A549 (cell line): ENCODE results near the gene CMTR1. TPM values are rescaled to one million over a fixed set of nuclear protein-coding genes. Genes with fewer than 3 reads are reported as not detected.

ENCODE experiments used
- ATAC-seq, 2 experiments: fragments of 200-7000 bp in 1 of 2; fragments of >200 bp in 1 of 2; cut with Nextera tagmentation in 1 of 2; cut with Tn5 transposase in 1 of 2; 3 replicates each; pipeline versions ENCODE4 v1.8.0 to v1.9.1; 2018 to 2020; ENCODE audit warnings: mild to moderate bottlenecking in 1 of 2, moderate library complexity in 1 of 2
- CTCF ChIA-PET: fragments of 300-600 bp; sonication (Branson Sonifier 250); formaldehyde crosslinking; extraction: SDS; loops from one replicate; lab custom pipeline; 2021; ENCODE audit warnings: antibody characterized with exemption, inconsistent platforms; lab: Yijun Ruan, JAX
- POLR2A ChIA-PET: fragments of 350-600 bp; formaldehyde crosslinking; extraction: SDS; loops from one replicate; lab custom pipeline; 2021; ENCODE audit warnings: antibody characterized with exemption, inconsistent platforms; lab: Yijun Ruan, JAX
- DNase-seq, 2 experiments: peaks; one replicate each; pipeline versions ENCODE4 v3.0.0 to v3.0.0-alpha.2; 2011 to 2016; ENCODE audit warnings: low read depth in 1 of 2, low spot score in 1 of 2
- FAIRE-seq: peaks from 2 replicates; lab custom pipeline; 2011; peaks lifted over from hg19 to GRCh38; lab: Jason Lieb, UNC
- H3K27ac ChIP-seq, 2 experiments: fragments of >200 bp; sonication (Bioruptor Twin); formaldehyde crosslinking; 3 replicates each; pipeline ENCODE4 v1.5.1; 2016 to 2017
- H3K4me1 ChIP-seq: fragments of >200 bp; sonication (Bioruptor Twin); formaldehyde crosslinking; 3 replicates; pipeline ENCODE4 v1.6.1; 2016
- H3K4me2 ChIP-seq: fragments of >200 bp; sonication (Bioruptor Twin); formaldehyde crosslinking; 3 replicates; pipeline ENCODE4 v1.6.1; 2016
- H3K4me3 ChIP-seq: fragments of >200 bp; sonication (Bioruptor Twin); formaldehyde crosslinking; 3 replicates; pipeline ENCODE4 v1.5.1; 2016
- H3K9me3 ChIP-seq: fragments of >200 bp; sonication (Bioruptor Twin); formaldehyde crosslinking; 3 replicates; pipeline ENCODE4 v1.6.1; 2016
- CHD4 ChIP-seq: fragments of 200-600 bp; sonication (generic); IDR thresholded peaks from 2 replicates; pipeline ENCODE4 v1.6.1; 2016; ENCODE audit warnings: antibody characterized with exemption, mild to moderate bottlenecking, borderline replicate concordance
- E2F6 ChIP-seq: IDR thresholded peaks from 2 replicates; pipeline ENCODE4 v1.6.1; 2012; ENCODE audit warnings: low read depth, borderline replicate concordance
- EHF ChIP-seq: fragments of 250-450 bp; sonication (Bioruptor Pico); IDR thresholded peaks from 2 replicates; pipeline ENCODE4 v1.5.0; 2020; ENCODE audit warnings: mild to moderate bottlenecking
- ELK1 ChIP-seq: fragments of 150-350 bp; IDR thresholded peaks from 2 replicates; pipeline ENCODE4 v1.6.1; 2014; ENCODE audit warnings: low read depth, mild to moderate bottlenecking, low read length
- EP300 ChIP-seq, 2 experiments: fragments of >200 bp; sonication (Bioruptor Twin); formaldehyde crosslinking; IDR thresholded peaks; 2 replicates in 1 of 2; 3 replicates in 1 of 2; pipeline ENCODE4 v1.6.1; 2016 to 2017
- ESRRA ChIP-seq: fragments of 150-350 bp; IDR thresholded peaks from 2 replicates; pipeline ENCODE4 v1.6.1; 2014; ENCODE audit warnings: mild to moderate bottlenecking, low read length, borderline replicate concordance
- GATA3 ChIP-seq: IDR thresholded peaks from 2 replicates; pipeline ENCODE4 v1.6.1; 2012; ENCODE audit warnings: borderline replicate concordance
- HDAC2 ChIP-seq: fragments of 200-600 bp; sonication (generic); IDR thresholded peaks from 2 replicates; pipeline ENCODE4 v1.6.1; 2016
- HES2 ChIP-seq: fragments of >200 bp; sonication (Bioruptor Twin); formaldehyde crosslinking; IDR thresholded peaks from 2 replicates; pipeline ENCODE4 v1.6.1; 2016
- JUN ChIP-seq, 2 experiments: fragments of >200 bp; sonication (Bioruptor Twin); formaldehyde crosslinking; IDR thresholded peaks; 2 replicates in 1 of 2; 3 replicates in 1 of 2; pipeline ENCODE4 v1.6.1; 2016 to 2017
- KDM1A ChIP-seq: fragments of 200-600 bp; sonication (generic); IDR thresholded peaks from 2 replicates; pipeline ENCODE4 v1.6.1; 2016; ENCODE audit warnings: low read depth, mild to moderate bottlenecking
- KDM5A ChIP-seq: fragments of 200-600 bp; sonication (generic); IDR thresholded peaks from 2 replicates; pipeline ENCODE4 v1.6.1; 2016; ENCODE audit warnings: antibody characterized with exemption, mild to moderate bottlenecking
- MAFK ChIP-seq: fragments of 450-650 bp; IDR thresholded peaks from 2 replicates; pipeline ENCODE4 v1.6.1; 2014; ENCODE audit not compliant: partially characterized antibody
- MAZ ChIP-seq: fragments of 150-350 bp; IDR thresholded peaks from 2 replicates; pipeline ENCODE4 v1.6.1; 2014; ENCODE audit warnings: antibody characterized with exemption, low read depth, low read length, borderline replicate concordance
- MYC ChIP-seq: IDR thresholded peaks from 2 replicates; pipeline ENCODE4 v1.6.1; 2012; ENCODE audit warnings: mild to moderate bottlenecking, inconsistent platforms, low read length, improper control_type of control experiment, borderline replicate concordance
- PBX3 ChIP-seq: IDR thresholded peaks from 2 replicates; pipeline ENCODE4 v1.6.1; 2012
- PHF8 ChIP-seq: fragments of 200-600 bp; sonication (generic); IDR thresholded peaks from 2 replicates; pipeline ENCODE4 v1.6.1; 2016; ENCODE audit warnings: low read depth, mild to moderate bottlenecking, antibody characterized with exemption, moderate library complexity, borderline replicate concordance
- RCOR1 ChIP-seq: fragments of 150-350 bp; IDR thresholded peaks from 2 replicates; pipeline ENCODE4 v1.6.1; 2014; ENCODE audit warnings: antibody characterized with exemption, low read length, low read depth
- RNF2 ChIP-seq: fragments of 200-600 bp; sonication (generic); IDR thresholded peaks from 2 replicates; pipeline ENCODE4 v1.6.1; 2016; ENCODE audit warnings: low read depth, mild to moderate bottlenecking, antibody characterized with exemption, moderate library complexity, borderline replicate concordance
- SREBF2 ChIP-seq: fragments of 450-650 bp; IDR thresholded peaks from 2 replicates; pipeline ENCODE4 v1.6.1; 2014; ENCODE audit warnings: mild to moderate bottlenecking, moderate library complexity
- WGBS: methylation state at CpG from one replicate; pipeline ENCODE4 v1.1.6; 2017; ENCODE audit errors: missing lambda C conversion rate; 5-methylcytosine and 5-hydroxymethylcytosine counted together
- polyA plus RNA-seq, 4 experiments: library from polyadenylated mRNA; depleted of rRNA in 3 of 4; stranded (reverse); fragments of >200 nt; fragmentation: RNase III in 1 of 4; extraction: RNeasy Plus Mini Kit Qiagen cat#74134 plus additional on column Dnase treatment in 1 of 4; gene quantifications; 2 replicates in 3 of 4; 3 replicates in 1 of 4; pipeline ENCODE4 v1.2.3, GENCODE V29; 2011 to 2017

Gene CMTR1
- polyA plus RNA-seq, 2 of the 4 experiments (the other 2 are of a cell fraction), result 17.0 to 17.8 TPM

GRCh38 chr6:37477191-37477590 is 44.2 kb downstream of the CMTR1 start:
- no peak for DNase-seq
- Histone ChIP-seq H3K9me3 (no peaks in the 10 kb centered on the region), H3K27ac (no peak overlapping the region), H3K4me1 (no peaks in the 10 kb centered on the region)
- POLR2A ChIA-PET, result no interaction called here
- TF ChIP-seq HES2 (no peak), KDM5A (no peak), SREBF2 (no peak), RCOR1 (no peak)
- TF ChIP-seq, all 56 proteins: peak for 0
- FAIRE-seq (no peak), ATAC-seq (no peak)
- WGBS, result 100% methylated on average over 1 of the region's 3 CpGs
- no peak overlapping the region for H3K4me2 ChIP-seq
- CTCF ChIA-PET, result interaction anchor here (0.8 to 2.7 kb wide), 4 partner anchors 11 to 215 kb away, joined by 3 to 8 read pairs (median 4); no protein-coding TSS in a partner anchor
- no peak overlapping the region for H3K4me3 ChIP-seq

DNA sequence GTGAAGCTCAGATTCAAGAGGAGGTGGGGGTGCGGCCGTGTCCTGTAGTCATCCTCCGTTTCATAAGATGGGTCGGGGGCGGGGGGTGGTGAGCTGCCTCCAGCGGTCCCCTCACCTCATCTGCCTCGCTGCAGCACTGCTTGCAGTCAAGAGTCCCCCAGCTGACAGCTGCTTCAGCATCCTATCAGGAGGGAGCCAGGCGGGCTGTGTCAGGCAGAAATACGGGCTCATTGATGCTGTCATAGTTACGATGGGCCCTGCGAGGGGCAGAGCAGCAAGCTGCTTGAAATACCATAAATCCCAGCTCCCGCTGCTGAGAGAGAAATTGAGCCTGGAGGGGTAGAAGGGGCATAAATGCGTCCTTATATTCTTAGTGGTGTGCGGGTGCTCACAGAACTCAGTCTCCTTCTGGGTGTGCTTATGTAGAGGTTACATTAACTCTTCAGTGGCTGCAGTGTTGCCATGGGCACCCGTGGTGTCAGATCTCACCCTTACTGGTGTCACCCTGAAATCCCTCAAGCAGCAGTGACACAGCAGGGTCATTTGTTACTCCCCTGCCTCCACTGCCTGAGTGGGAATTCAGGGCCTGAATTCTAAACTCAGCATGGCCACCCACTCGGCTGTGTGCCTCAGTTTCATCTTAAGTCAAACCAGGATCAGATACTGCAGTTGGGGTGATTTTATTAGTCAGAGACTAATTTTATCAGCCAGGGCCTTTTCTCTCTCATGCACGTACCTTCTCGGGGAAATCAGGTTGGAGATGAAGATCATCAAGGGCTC is 44.8 kb downstream of the CMTR1 start:
- POLR2A ChIA-PET, result no interaction called here
- WGBS, result 85% methylated on average over 11 of the region's 18 CpGs
- FAIRE-seq, result no peak

GRCh38 chr6:37478827-37479226 is 45.8 kb downstream of the CMTR1 start:
- H3K4me3 ChIP-seq, result no peak overlapping the region
- TF ChIP-seq PBX3 (no peak), RCOR1 (no peak), EHF (CRISPR knock-in tag) (no peak), CHD4 (no peak), EP300 (IDR thresholded peaks at IDR 0.05) (no peak), MYC (no peak), JUN (IDR thresholded peaks at IDR 0.05) (no peak), RNF2 (no peak), PHF8 (no peak), MAFK (no peak), HDAC2 (no peak), MAZ (no peak), GATA3 (no peak), KDM1A (no peak), E2F6 (no peak)
- H3K9me3 ChIP-seq, result no peaks in the 10 kb centered on the region
- no peak overlapping the region for H3K4me2 ChIP-seq
- ChIA-PET POLR2A (no interaction called here), CTCF (interaction anchor here (1.2 to 2.7 kb wide), 4 partner anchors 13 to 213 kb away, joined by 3 to 11 read pairs (median 6); partner anchors contain the start of gene CCDC167)
- FAIRE-seq (no peak), DNase-seq (no peak), ATAC-seq (no peak)
- no peak overlapping the region for H3K27ac ChIP-seq
- H3K4me1 ChIP-seq, result no peaks in the 10 kb centered on the region
- WGBS, result 80% methylated on average over 7 of the region's 7 CpGs

More for the DNA sequence above, 44.8 kb downstream of the CMTR1 start:
- Histone ChIP-seq H3K27ac (no peak overlapping the region), H3K4me1 (no peaks in the 10 kb centered on the region), H3K4me2 (no peak overlapping the region), H3K9me3 (no peaks in the 10 kb centered on the region), H3K4me3 (no peak overlapping the region)
- TF ChIP-seq RCOR1 (no peak), ELK1 (no peak), EP300 (IDR thresholded peaks at IDR 0.05) (no peak), CHD4 (no peak), ESRRA (no peak), E2F6 (no peak)
- DNase-seq, result no peak
- no peak for ATAC-seq
- CTCF ChIA-PET, result interaction anchor here (0.8 to 2.7 kb wide), 5 partner anchors 11 to 1016 kb away, joined by 3 to 8 read pairs (median 3); no protein-coding TSS in a partner anchor
